ENCODE results near the gene HYAL2. TPM values are rescaled to one million over a fixed set of nuclear protein-coding genes. Genes with fewer than 3 reads are reported as not detected.

The HYAL2 gene
- total RNA-seq, 4 donors from 2014 or later: 37.4 to 114 (median 97.2) TPM

GRCh38 chr3:50338965-50339364 lies 16.4 kb upstream of the HYAL2 start:
- Histone ChIP-seq H3K4me3 (peak overlapping the region; percentile 74 to 92 (median 88)), H3K4me1 (peaks cover 61 to 76% (median 73%) of the 10 kb centered on the region in 4 donors)
- intact Hi-C loops (cut with DNase I): no loop called here

GRCh38 chr3:50337175-50337861 lies 14.8 kb upstream of the HYAL2 start:
- Histone ChIP-seq H3K27me3 (no peaks in the 10 kb centered on the region), H3K4me1 (peaks cover 73 to 92% (median 89%) of the 10 kb centered on the region in 4 donors), H3K9me3 (no peaks in the 10 kb centered on the region), H3K27ac (replicated peaks in 1 of 4) (peak overlapping the region; percentile 96 to 100 (median 98)), H3K36me3 (peaks cover 0 to 9% (median 2%) of the 10 kb centered on the region in 4 donors), H3K4me3 (peak overlapping the region; percentile 74 to 92 (median 88))
- 0% methylated on average over 3 of the region's 79 CpGs for WGBS
- DNase-seq (ENCODE audit: extremely low spot score): peak; percentile 100
- intact Hi-C loops (cut with DNase I): no loop called here
- no peak for TF ChIP-seq EP300 (IDR thresholded peaks at IDR 0.05)
- TF ChIP-seq POLR2A (IDR thresholded peaks at IDR 0.05; ENCODE audit: low read depth): peak; percentile 81
- peak; percentile 99 for TF ChIP-seq POLR2AphosphoS5 (IDR thresholded peaks at IDR 0.05)

More at GRCh38 chr3:50338965-50339364, 16.4 kb upstream of the HYAL2 start:
- H3K9me3 ChIP-seq: no peaks in the 10 kb centered on the region
- peak overlapping the region; percentile 96 to 100 (median 98) for H3K27ac ChIP-seq (replicated peaks in 1 of 4)
- H3K27me3 ChIP-seq: no peaks in the 10 kb centered on the region
- no peak for DNase-seq (ENCODE audit: extremely low spot score)
- no peaks in the 10 kb centered on the region for H3K36me3 ChIP-seq
- WGBS: 67% methylated on average over 5 of the region's 5 CpGs
- TF ChIP-seq EP300 (IDR thresholded peaks at IDR 0.05) (no peak), POLR2A (IDR thresholded peaks at IDR 0.05; ENCODE audit: low read depth) (no peak), POLR2AphosphoS5 (IDR thresholded peaks at IDR 0.05) (no peak), CTCF (IDR thresholded peaks at IDR 0.05) (no peak)

GRCh38 chr3:50336452-50337174 lies 14.1 kb upstream of the HYAL2 start:
- WGBS: 10% methylated on average over 10 of the region's 31 CpGs
- Histone ChIP-seq H3K27ac (replicated peaks in 1 of 4) (peak overlapping the region; percentile 96 to 100 (median 98)), H3K4me1 (peaks cover 78 to 91% (median 88%) of the 10 kb centered on the region in 4 donors), H3K4me3 (peak overlapping the region; percentile 74 to 92 (median 88)), H3K9me3 (no peaks in the 10 kb centered on the region), H3K27me3 (no peaks in the 10 kb centered on the region), H3K36me3 (peaks cover 4 to 16% (median 9%) of the 10 kb centered on the region in 4 donors)
- intact Hi-C loops (cut with DNase I): no loop called here
- DNase-seq (ENCODE audit: extremely low spot score): no peak
- no peak for TF ChIP-seq POLR2A (IDR thresholded peaks at IDR 0.05; ENCODE audit: low read depth)
- no peak for TF ChIP-seq CTCF (IDR thresholded peaks at IDR 0.05)
- TF ChIP-seq EP300 (IDR thresholded peaks at IDR 0.05): no peak
- TF ChIP-seq POLR2AphosphoS5 (IDR thresholded peaks at IDR 0.05): no peak

GRCh38 chr3:50334339-50335075 lies 12.0 kb upstream of the HYAL2 start:
- peak overlapping the region; percentile 96 to 100 (median 98) for H3K27ac ChIP-seq (replicated peaks in 1 of 4)
- no peak for DNase-seq (ENCODE audit: extremely low spot score)
- H3K4me3 ChIP-seq: peak overlapping the region in 2 of 4 donors; percentile 1 to 2
- H3K36me3 ChIP-seq: peaks cover 24 to 37% (median 30%) of the 10 kb centered on the region in 4 donors
- WGBS: 65% methylated on average over 5 of the region's 5 CpGs
- no peaks in the 10 kb centered on the region for H3K9me3 ChIP-seq
- intact Hi-C loops (cut with DNase I): no loop called here
- H3K4me1 ChIP-seq: peaks cover 63 to 70% (median 67%) of the 10 kb centered on the region in 4 donors
- TF ChIP-seq EP300 (IDR thresholded peaks at IDR 0.05) (no peak), POLR2A (IDR thresholded peaks at IDR 0.05; ENCODE audit: low read depth) (no peak), CTCF (IDR thresholded peaks at IDR 0.05) (no peak), POLR2AphosphoS5 (IDR thresholded peaks at IDR 0.05) (no peak)
- H3K27me3 ChIP-seq: no peaks in the 10 kb centered on the region
